Heart left ventricle (tissue), 16 donors: ENCODE data around the gene BTK. TPM values are rescaled to one million over a fixed set of nuclear protein-coding genes. Genes with fewer than 3 reads are reported as not detected.

Source experiments
- ATAC-seq, 4 donors: fragments of 200-7000 bp; cut with Tn5 transposase; one replicate each; pipeline ENCODE4 v1.9.1; 2020 to 2022; ENCODE audit warnings: moderate library complexity in 4 of 4, mild to moderate bottlenecking in 3 of 4, moderate number of reproducible peaks in 1 of 4
- DNase-seq, 5 donors: peaks; one replicate each; pipeline ENCODE4 v3.0.0-alpha.2; 2020
- H3K27ac ChIP-seq, 12 donors: fragments of 200-600 bp; sonication (generic) in 4 of 12; one replicate each; pipeline versions ENCODE4 v1.5.0 to v1.8.0; 2016 to 2022; ENCODE audit warnings: mild to moderate bottlenecking in 2 of 12
- H3K27me3 ChIP-seq, 9 donors: fragments of 200-600 bp; sonication (generic) in 2 of 9; one replicate each; pipeline versions ENCODE4 v1.5.1 to v1.8.0; 2016 to 2022; ENCODE audit warnings: mild to moderate bottlenecking in 3 of 9
- H3K36me3 ChIP-seq, 9 donors: fragments of 200-600 bp; sonication (generic) in 2 of 9; one replicate each; pipeline versions ENCODE4 v1.5.0 to v1.8.0; 2018 to 2022; ENCODE audit warnings: mild to moderate bottlenecking in 2 of 9
- H3K4me1 ChIP-seq, 12 donors: fragments of 200-600 bp; sonication (generic) in 4 of 12; one replicate each; pipeline versions ENCODE4 v1.5.0 to v1.8.0; 2016 to 2022; ENCODE audit warnings: mild to moderate bottlenecking in 3 of 12
- H3K4me3 ChIP-seq, 12 donors: fragments of 200-600 bp; sonication (generic) in 4 of 12; one replicate each; pipeline versions ENCODE4 v1.5.0 to v1.8.0; 2017 to 2022; ENCODE audit warnings: mild to moderate bottlenecking in 9 of 12, moderate library complexity in 4 of 12
- H3K9me3 ChIP-seq, 12 donors: fragments of 200-600 bp; sonication (generic) in 4 of 12; one replicate each; pipeline versions ENCODE4 v1.5.0 to v1.8.0; 2016 to 2022; ENCODE audit warnings: mild to moderate bottlenecking in 1 of 12
- POLR2A ChIP-seq, 2 donors: fragments of 450-650 bp; IDR thresholded peaks; one replicate each; pipeline ENCODE4 v1.6.1; 2017; ENCODE audit warnings: antibody characterized with exemption in 2 of 2, mild to moderate bottlenecking in 2 of 2, moderate library complexity in 2 of 2
- WGBS, 4 donors: extraction: QIAGEN DNeasy Blood & Tissue Kit in 2 of 4; methylation state at CpG; one replicate each; pipeline versions ENCODE4 v1.1.5 to v1.1.7; 2013 to 2018; 5-methylcytosine and 5-hydroxymethylcytosine counted together
- intact Hi-C, 10 donors: fragments of 100-400 bp; cut with DNase I; formaldehyde crosslinking; loops; one replicate each; pipeline versions ENCODE4 v1.11.1 to v1.14.2; 2022
- polyA plus RNA-seq, 2 donors: library from polyadenylated mRNA; stranded (reverse); fragments of 200-250 nt; gene quantifications; one replicate each; pipeline ENCODE4 v1.2.3, GENCODE V29; 2013
- total RNA-seq, 9 donors: library from RNA; depleted of rRNA in 2 of 9; stranded (reverse); fragments of >200 nt in 2 of 9; fragmentation: NEBNext Ultra II Directional in 3 of 9; extraction: Animal tissue kit (Norgen Biotek cat#: 25700) in 3 of 9; gene quantifications; one replicate each; pipeline versions ENCODE4 v1.1.0 to v1.2.4, GENCODE V29; 2016 to 2023
- TF ChIP-seq, protein P1 (sequence below), 12 donors: fragments of 200-600 bp; sonication (generic) in 4 of 12; IDR thresholded peaks; one replicate each; pipeline versions ENCODE4 v1.5.0 to v1.8.0; 2018 to 2022; ENCODE audit warnings: antibody characterized with exemption in 12 of 12, mild to moderate bottlenecking in 5 of 12
- donor health status: ischemic (EF 13 %, LVEDD 7.1; RV severe dilation, severe dysfunction).
- donor health status: healthy with polysubstance abuse.
- donor health status: DM: no; HTN: yes; CAD: no.
- donor health status: DM: no; HTN: no; CAD: no.
- donor health status: ischemic (EF 25% LVEDD 6.9; RV normal size, moderate dysfunction).
- donor health status: ischemic (EF 25% LVEDD 5.7; RV mildly dilated, moderate dysfunction).
- donor health status: healthy.
- donor health status: DM: yes; HTN: yes; CAD: no.
- donor health status: ischemic (EF 35%, LVEDD 5.7; RV mildly dilated, moderate dysfunction).
- donor health status: nonischemic (EF 11% LVEDD 7.7; RV severe dilation, severe dysfunction).
- donor health status: DM: yes; HTN: yes; CAD: no.
- donor health status: PGD.
- donor health status: ischemic (EF 29% LVEDD 5.4; RV normal size, mild dysfunction).
- donor health status: nonischemic (EF 23%, LVEDD 6.1; RV moderate dilation, normal function).

BTK gene
- total and polyA plus RNA-seq, 11 donors = 0.25 to 18.8 (median 1.5) TPM

DNA sequence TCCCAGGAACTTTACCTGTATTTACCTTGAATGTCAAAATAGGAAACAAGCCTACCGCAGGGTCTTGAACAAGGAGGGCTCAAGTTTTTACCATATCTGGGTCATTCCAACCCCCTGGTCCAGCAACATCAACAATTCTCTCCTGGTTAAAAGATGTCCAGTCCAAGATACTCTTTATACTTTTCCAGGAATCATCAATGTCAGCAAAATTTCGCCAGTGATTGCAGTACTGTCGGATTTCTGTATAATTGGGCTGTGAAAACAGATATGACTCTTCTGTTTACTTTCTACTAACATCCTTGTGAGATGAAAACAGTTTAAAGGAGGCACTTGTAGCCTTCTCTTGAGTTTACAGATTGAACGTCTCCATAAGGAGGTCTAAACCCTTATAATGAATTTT, 12.7 kb upstream of the BTK start:
- Histone ChIP-seq H3K27me3 (no peaks in the 10 kb centered on the region), H3K36me3 (peaks cover 0 to 52% (median 26%) of the 10 kb centered on the region in 9 donors), H3K9me3 (no peaks in the 10 kb centered on the region), H3K4me3 (no peak overlapping the region), H3K4me1 (no peaks in the 10 kb centered on the region), H3K27ac (no peak overlapping the region)
- intact Hi-C loops = no loop called here
- ATAC-seq = no peak
- TF ChIP-seq, protein P1, sequence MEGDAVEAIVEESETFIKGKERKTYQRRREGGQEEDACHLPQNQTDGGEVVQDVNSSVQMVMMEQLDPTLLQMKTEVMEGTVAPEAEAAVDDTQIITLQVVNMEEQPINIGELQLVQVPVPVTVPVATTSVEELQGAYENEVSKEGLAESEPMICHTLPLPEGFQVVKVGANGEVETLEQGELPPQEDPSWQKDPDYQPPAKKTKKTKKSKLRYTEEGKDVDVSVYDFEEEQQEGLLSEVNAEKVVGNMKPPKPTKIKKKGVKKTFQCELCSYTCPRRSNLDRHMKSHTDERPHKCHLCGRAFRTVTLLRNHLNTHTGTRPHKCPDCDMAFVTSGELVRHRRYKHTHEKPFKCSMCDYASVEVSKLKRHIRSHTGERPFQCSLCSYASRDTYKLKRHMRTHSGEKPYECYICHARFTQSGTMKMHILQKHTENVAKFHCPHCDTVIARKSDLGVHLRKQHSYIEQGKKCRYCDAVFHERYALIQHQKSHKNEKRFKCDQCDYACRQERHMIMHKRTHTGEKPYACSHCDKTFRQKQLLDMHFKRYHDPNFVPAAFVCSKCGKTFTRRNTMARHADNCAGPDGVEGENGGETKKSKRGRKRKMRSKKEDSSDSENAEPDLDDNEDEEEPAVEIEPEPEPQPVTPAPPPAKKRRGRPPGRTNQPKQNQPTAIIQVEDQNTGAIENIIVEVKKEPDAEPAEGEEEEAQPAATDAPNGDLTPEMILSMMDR (IDR thresholded peaks at IDR 0.05) = no peak
- TF ChIP-seq POLR2A (IDR thresholded peaks at IDR 0.05) = no peak
- WGBS, 4 donors = 76 to 96% (median 85%) methylated on average over 4 of the region's 4 CpGs
- DNase-seq = no peak

DNA sequence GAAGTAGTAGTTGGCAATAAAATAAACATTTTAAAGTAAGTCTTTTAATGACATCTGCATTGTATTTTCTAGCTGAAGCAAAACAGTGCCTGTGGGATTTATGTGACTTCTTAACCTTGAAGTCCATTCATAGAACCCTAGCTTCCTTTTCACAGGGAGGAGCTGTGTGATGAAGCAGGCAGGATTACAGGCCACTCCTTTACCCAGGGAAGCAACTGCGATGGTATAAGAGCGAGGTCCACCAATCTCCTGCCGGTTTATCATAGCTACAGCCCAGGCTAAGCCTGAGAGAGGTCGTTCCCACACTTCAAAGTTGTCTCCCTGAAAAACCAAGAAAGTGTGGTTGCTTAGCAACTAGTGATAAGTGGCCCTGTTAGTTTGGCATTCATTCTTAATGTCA, 11.8 kb upstream of the BTK start:
- ATAC-seq (no peak), DNase-seq (no peak)
- Histone ChIP-seq H3K9me3 (no peaks in the 10 kb centered on the region), H3K27ac (no peak overlapping the region), H3K4me1 (no peaks in the 10 kb centered on the region), H3K4me3 (no peak overlapping the region), H3K27me3 (no peaks in the 10 kb centered on the region), H3K36me3 (peaks cover 0 to 57% (median 25%) of the 10 kb centered on the region in 9 donors)
- no peak for TF ChIP-seq POLR2A (IDR thresholded peaks at IDR 0.05)
- TF ChIP-seq, protein P1 (IDR thresholded peaks at IDR 0.05) = no peak
- intact Hi-C loops = no loop called here
- 19 to 38% (median 32%) methylated on average over 4 of the region's 4 CpGs for WGBS, 4 donors

DNA sequence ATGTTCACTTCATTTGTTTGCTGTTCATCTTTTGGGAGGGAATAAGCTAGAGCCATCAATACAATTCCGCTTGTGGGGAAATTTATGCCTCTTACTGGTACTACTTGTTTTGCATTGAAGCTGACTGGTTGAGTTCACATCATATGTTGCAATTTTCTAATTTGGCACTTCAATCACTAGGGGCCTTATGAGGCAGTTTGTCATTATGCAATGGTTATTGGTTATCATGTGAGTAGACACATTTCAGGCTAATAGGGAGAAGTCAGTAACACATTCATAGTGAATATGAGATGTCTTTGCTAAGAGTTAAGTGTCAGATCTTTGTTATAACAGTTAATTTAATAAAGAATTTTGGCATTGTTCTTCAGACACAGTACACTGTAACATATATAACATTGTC, 9.8 kb upstream of the BTK start:
- Histone ChIP-seq H3K36me3 (peaks cover 0 to 54% (median 30%) of the 10 kb centered on the region in 9 donors), H3K4me1 (peaks cover 0 to 11% (median 0%) of the 10 kb centered on the region in 12 donors), H3K9me3 (no peaks in the 10 kb centered on the region), H3K27ac (no peak overlapping the region), H3K4me3 (no peak overlapping the region), H3K27me3 (no peaks in the 10 kb centered on the region)
- TF ChIP-seq, protein P1 (IDR thresholded peaks at IDR 0.05) = no peak
- no peak for TF ChIP-seq POLR2A (IDR thresholded peaks at IDR 0.05)
- ATAC-seq (no peak), DNase-seq (no peak)
- intact Hi-C loops = no loop called here
- WGBS, 4 donors = 91 to 95% (median 94%) methylated on average over 1 of the region's 1 CpG

DNA sequence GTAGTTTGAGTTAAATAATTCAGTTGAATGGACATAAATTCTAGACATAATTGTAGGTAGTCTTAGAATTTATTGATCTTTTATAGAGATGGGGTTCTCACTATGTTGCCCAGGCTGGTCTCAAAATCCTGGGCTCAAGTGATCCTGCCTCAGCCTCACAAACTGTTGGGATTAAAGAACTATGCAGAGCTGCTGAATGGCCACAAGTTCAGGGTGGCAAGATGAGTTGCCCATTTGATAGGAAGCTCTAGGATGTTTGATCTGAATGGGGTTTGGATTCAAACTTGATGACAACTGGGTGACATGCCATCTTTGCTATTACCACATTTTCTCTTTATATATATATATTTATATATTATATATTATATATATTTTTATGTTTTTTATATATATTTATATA, 8.4 kb upstream of the BTK start:
- Histone ChIP-seq H3K4me1 (peaks cover 0 to 11% (median 0%) of the 10 kb centered on the region in 12 donors), H3K27ac (no peak overlapping the region), H3K27me3 (no peaks in the 10 kb centered on the region), H3K9me3 (no peaks in the 10 kb centered on the region), H3K36me3 (peaks cover 0 to 47% (median 25%) of the 10 kb centered on the region in 9 donors), H3K4me3 (no peak overlapping the region)
- intact Hi-C loops = no loop called here
- TF ChIP-seq, protein P1 (IDR thresholded peaks at IDR 0.05) = no peak
- no peak for TF ChIP-seq POLR2A (IDR thresholded peaks at IDR 0.05)
- ATAC-seq (no peak), DNase-seq (no peak)
